Mammary epithelial cell (primary cell): ENCODE data around the gene JMJD1C.

Experiments used
- EZH2 ChIP-seq: IDR thresholded peaks from 2 replicates; pipeline ENCODE4 v1.6.1; 2012; ENCODE audit warnings: low read length, inconsistent platforms, borderline replicate concordance
- TF ChIP-seq, protein P1 (sequence below), 2 donors: IDR thresholded peaks in 1 of 2; conservative IDR thresholded peaks in 1 of 2; 2 replicates each; pipeline ENCODE4 v1.5.1; 2011 to 2012; ENCODE audit warnings: inconsistent platforms in 2 of 2, low read length in 2 of 2, mild to moderate bottlenecking in 2 of 2, control low read depth in 1 of 2, low read depth in 1 of 2; ENCODE audit not compliant: insufficient read depth in 1 of 2; ENCODE audit errors: extremely low read depth in 1 of 2

DNA sequence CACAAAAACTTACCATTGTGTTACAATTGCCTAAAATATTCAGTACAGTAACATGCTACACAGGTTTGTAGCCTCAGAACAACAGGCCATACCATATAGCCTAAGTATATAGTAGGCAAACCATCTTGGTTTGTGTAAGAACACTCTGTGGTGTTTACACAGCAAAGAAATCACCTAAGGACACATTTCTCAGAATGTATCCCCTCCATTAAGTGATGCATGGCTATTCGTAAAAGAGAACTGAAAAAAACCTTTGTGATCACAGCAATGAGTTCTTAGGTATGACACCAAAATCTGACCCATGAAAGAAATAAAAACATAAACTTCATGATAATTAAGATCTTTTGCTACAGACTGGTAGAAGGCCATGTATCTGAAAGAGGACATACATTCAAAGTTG lies 121.5 kb downstream of the JMJD1C start:
- TF ChIP-seq, protein P1, sequence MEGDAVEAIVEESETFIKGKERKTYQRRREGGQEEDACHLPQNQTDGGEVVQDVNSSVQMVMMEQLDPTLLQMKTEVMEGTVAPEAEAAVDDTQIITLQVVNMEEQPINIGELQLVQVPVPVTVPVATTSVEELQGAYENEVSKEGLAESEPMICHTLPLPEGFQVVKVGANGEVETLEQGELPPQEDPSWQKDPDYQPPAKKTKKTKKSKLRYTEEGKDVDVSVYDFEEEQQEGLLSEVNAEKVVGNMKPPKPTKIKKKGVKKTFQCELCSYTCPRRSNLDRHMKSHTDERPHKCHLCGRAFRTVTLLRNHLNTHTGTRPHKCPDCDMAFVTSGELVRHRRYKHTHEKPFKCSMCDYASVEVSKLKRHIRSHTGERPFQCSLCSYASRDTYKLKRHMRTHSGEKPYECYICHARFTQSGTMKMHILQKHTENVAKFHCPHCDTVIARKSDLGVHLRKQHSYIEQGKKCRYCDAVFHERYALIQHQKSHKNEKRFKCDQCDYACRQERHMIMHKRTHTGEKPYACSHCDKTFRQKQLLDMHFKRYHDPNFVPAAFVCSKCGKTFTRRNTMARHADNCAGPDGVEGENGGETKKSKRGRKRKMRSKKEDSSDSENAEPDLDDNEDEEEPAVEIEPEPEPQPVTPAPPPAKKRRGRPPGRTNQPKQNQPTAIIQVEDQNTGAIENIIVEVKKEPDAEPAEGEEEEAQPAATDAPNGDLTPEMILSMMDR (conservative IDR thresholded peaks at IDR 0.05 in 1 of 2, IDR thresholded peaks at IDR 0.05 in 1 of 2; ENCODE audit: extremely low read depth in 1 of 2, insufficient read depth in 1 of 2, low read depth in 1 of 2, low read length in 2 of 2), result no peak
- TF ChIP-seq EZH2, result no peak
